AG10803 (cell line): ENCODE measurements around the gene DDX24.

Experiments
- DNase-seq: peaks from one replicate; pipeline ENCODE4 v3.0.0; 2010; ENCODE audit warnings: low read depth
- H3K4me3 ChIP-seq: 2 replicates; pipeline ENCODE4 v1.5.1; 2011; ENCODE audit warnings: mild to moderate bottlenecking, low read length, control low read depth
- TF ChIP-seq, protein P1 (sequence below): conservative IDR thresholded peaks from 2 replicates; pipeline ENCODE4 v1.5.1; 2011; ENCODE audit warnings: mild to moderate bottlenecking, low read length, control low read depth, inconsistent platforms

DDX24 gene

DNA sequence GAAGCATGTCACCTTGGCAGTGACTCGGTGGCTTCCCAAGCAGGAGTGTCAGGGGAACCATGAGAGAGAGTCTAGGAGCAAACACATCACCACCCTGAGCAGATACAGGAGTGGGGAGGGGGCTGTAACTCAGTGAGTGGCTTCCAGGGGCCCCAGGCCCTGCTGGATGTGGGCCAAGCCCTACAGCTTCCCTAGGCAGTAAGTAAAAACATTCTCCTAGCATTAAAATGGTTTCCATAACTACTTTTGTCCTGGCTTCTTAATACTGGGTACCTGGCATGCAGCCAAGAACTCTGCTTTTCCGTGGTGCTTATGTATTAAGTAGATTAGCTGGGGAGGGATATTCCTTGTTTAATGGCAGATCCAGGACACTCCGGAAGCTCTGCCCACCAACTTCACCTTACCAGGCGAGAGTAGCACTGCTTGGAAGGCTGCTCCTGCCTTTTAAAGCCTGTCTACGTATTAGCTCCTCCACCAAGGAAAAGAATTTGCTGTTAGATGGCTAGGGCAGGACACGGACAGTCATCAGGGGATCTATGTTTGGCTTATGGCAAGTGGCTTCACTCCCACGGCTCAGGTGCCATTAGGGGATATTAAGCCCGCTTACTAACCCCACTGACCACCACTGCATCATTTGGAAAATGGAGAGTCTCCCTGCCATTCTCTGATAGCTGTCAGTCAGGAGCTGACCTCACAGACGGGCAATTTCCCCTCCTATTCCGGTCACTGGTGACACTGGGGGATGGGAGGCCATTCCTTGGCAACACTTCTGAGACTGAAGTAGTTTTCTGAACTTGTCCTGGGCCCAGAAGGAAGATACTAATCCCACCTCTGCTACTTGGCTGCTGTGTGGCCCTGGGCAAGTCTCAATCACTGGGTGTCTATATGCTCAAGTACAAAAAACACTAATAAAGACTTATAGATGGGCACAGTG lies 32.0 kb downstream of the DDX24 start:
- TF ChIP-seq, protein P1, sequence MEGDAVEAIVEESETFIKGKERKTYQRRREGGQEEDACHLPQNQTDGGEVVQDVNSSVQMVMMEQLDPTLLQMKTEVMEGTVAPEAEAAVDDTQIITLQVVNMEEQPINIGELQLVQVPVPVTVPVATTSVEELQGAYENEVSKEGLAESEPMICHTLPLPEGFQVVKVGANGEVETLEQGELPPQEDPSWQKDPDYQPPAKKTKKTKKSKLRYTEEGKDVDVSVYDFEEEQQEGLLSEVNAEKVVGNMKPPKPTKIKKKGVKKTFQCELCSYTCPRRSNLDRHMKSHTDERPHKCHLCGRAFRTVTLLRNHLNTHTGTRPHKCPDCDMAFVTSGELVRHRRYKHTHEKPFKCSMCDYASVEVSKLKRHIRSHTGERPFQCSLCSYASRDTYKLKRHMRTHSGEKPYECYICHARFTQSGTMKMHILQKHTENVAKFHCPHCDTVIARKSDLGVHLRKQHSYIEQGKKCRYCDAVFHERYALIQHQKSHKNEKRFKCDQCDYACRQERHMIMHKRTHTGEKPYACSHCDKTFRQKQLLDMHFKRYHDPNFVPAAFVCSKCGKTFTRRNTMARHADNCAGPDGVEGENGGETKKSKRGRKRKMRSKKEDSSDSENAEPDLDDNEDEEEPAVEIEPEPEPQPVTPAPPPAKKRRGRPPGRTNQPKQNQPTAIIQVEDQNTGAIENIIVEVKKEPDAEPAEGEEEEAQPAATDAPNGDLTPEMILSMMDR = no peak
- no peak for DNase-seq
- H3K4me3 ChIP-seq = no peak overlapping the region

DNA sequence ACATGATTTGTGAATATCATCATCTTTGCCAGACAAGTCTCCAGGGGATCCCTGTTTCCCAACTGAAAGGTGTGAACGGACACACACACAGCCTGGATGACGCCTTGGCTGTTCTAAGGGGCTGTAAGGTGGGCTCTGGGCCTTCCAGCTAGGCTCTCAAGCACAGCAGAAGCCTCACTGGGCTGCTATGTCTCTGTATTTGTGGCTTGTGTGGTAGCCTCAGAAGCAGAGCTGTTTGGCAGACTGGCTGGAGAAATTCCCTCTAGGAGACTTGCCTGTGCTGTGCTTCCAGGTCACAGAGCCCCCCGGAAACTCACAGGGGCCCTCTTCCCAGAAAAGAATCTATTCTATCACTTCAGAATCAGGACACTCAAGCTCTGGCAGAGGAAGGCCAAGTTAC lies 33.4 kb downstream of the DDX24 start:
- H3K4me3 ChIP-seq = no peak overlapping the region
- no peak for DNase-seq
- TF ChIP-seq, protein P1 = no peak

DNA sequence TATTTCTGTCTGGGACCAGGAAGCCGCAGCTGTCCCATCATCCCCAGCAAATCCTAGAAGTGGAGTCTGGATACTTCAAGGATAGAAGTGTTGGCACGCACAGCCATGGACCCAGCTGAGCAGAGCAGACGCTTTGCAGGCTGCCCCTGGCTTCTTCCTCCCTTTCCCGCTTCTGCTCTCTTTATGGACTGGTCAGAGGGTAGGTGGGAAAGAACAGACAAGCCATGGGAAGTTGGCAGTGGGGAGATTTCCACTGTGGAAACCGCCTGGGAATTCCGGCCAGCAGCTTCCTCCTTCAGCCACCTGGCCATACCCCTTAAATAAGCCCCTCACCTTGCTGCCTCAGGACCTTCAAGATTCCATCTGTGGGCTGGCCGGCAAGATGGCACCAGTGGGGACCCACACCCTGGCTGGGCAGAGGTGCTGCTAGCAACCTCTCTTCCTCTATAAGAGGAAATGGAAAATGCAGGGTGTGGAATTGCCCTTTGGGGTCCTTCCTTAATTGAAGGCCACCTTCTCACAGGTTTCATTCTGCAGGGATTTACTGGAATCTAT lies 34.2 kb downstream of the DDX24 start:
- TF ChIP-seq, protein P1 = no peak
- no peak for DNase-seq
- no peak overlapping the region for H3K4me3 ChIP-seq

- DNase-seq = no peak
- H3K4me3 ChIP-seq = no peak overlapping the region
- TF ChIP-seq, protein P1 = no peak
Measured at GRCh38 chr14:94045563-94046345, 35.2 kb downstream of the DDX24 start.

DNA sequence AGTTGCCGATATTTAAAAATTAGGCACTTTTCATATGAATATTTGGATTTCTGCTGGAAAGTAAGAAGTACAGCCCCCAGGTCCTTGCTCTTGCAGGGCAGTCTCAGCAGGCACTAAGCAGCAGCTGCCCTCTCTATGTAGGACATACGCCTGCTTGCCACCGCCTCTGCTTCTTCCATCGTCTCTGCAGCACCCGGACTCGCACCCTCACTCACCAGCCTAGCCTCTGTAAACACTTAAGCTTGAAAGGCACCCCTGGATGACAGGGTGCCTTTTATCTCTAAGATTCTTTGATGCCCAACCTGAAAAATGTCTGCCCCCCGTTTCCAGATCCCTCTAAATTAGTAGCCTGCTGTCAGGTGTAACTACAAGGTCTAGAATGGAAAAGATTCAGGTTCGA lies 35.9 kb downstream of the DDX24 start:
- TF ChIP-seq, protein P1 = no peak
- H3K4me3 ChIP-seq = no peak overlapping the region
- DNase-seq = no peak

DNA sequence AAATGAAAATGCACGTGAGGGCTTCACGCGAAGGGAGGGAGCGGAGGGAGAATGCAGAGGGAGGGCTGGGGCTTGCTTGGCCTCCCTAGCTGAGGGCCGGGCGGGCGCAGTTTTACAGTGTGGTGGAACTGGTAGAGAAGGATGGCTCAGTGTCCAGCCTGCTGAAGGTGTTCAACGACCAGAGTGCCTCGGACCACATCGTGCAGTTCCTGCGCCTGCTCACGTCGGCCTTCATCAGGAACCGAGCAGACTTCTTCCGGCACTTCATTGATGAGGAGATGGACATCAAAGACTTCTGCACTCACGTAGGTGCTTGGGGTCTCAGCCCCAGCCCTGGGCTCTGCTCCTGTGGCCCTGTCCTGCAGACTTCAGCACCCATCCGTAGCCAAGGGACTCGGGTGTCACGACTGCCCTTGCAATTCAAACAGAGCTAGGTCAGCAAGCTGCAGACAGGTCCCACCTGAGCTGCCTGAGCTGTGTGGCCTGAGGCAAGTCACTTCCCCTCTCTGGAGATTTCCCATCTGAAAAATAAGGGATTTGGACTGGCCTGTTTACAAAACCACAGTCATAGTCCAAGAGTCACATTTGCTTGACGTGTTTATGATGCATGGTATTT lies 36.4 kb downstream of the DDX24 start:
- no peak overlapping the region for H3K4me3 ChIP-seq
- no peak for DNase-seq
- TF ChIP-seq, protein P1 = no peak
